IMR-90 (cell line): ENCODE results near the gene SRBD1. TPM values are rescaled to one million over a fixed set of nuclear protein-coding genes. Genes with fewer than 3 reads are reported as not detected.

Experiments
- ATAC-seq: fragments of 200-7000 bp; cut with Tn5 transposase; 2 replicates; pipeline ENCODE4 v1.9.1; 2020; ENCODE audit warnings: low read depth, mild to moderate bottlenecking, moderate library complexity
- BruUV-seq: library from RNA; stranded (reverse); fragments of 400-500 nt; replicated peaks from 2 replicates; lab custom pipeline; 2021; lab: Mats Ljungman, UMichigan
- CTCF ChIA-PET: fragments of 300-600 bp; formaldehyde crosslinking; extraction: SDS; loops from one replicate; lab custom pipeline; 2021; ENCODE audit warnings: antibody characterized with exemption; lab: Yijun Ruan, JAX
- POLR2A ChIA-PET: fragments of 300-600 bp; sonication (Branson Sonifier 250); formaldehyde crosslinking; loops from one replicate; lab custom pipeline; 2022; ENCODE audit warnings: antibody characterized with exemption; ENCODE audit not compliant: unreplicated experiment; lab: Charles Lee
- DNase-seq: peaks from one replicate; pipeline ENCODE4 v3.0.0; 2013
- H2AFZ ChIP-seq: replicated peaks from 2 replicates; pipeline ENCODE3; 2013; ENCODE audit warnings: low read length, mild to moderate bottlenecking; ENCODE audit not compliant: poor library complexity
- H2AK5ac ChIP-seq: 2 replicates; pipeline ENCODE4 v1.6.1; 2013; ENCODE audit warnings: low read depth, low read length, inconsistent platforms
- H2AK9ac ChIP-seq: replicated peaks from 2 replicates; pipeline ENCODE3; 2013; ENCODE audit warnings: mild to moderate bottlenecking, low read depth, low read length, moderate library complexity; ENCODE audit not compliant: poor library complexity
- H2BK120ac ChIP-seq: 2 replicates; pipeline ENCODE4 v1.6.1; 2013; ENCODE audit warnings: low read depth, low read length, inconsistent platforms
- H2BK15ac ChIP-seq: 3 replicates; pipeline ENCODE4 v1.6.1; 2013; ENCODE audit warnings: low read depth, low read length, inconsistent platforms
- H2BK20ac ChIP-seq: 2 replicates; pipeline ENCODE4 v1.6.1; 2013; ENCODE audit warnings: low read depth, mild to moderate bottlenecking, inconsistent platforms, low read length, moderate library complexity
- H2BK5ac ChIP-seq: 2 replicates; pipeline ENCODE4 v1.6.1; 2013; ENCODE audit warnings: mild to moderate bottlenecking, low read depth, low read length, inconsistent platforms; ENCODE audit not compliant: poor library complexity, severe bottlenecking
- H3K14ac ChIP-seq: replicated peaks from 2 replicates; pipeline ENCODE4 v1.6.1; 2013; ENCODE audit warnings: low read depth, low read length, inconsistent platforms
- H3K18ac ChIP-seq: 2 replicates; pipeline ENCODE4 v1.6.1; 2013; ENCODE audit warnings: low read depth, low read length, control low read depth
- H3K23ac ChIP-seq: 2 replicates; pipeline ENCODE4 v1.6.1; 2013; ENCODE audit warnings: low read depth, low read length, inconsistent platforms
- H3K27ac ChIP-seq: 2 replicates; pipeline ENCODE4 v1.5.1; 2013; ENCODE audit warnings: mild to moderate bottlenecking, control low read depth, low read length; ENCODE audit not compliant: insufficient read depth
- H3K27me3 ChIP-seq: 2 replicates; pipeline ENCODE4 v1.6.1; 2013; ENCODE audit warnings: low read length; ENCODE audit not compliant: control insufficient read depth, insufficient read depth
- H3K36me3 ChIP-seq: 2 replicates; pipeline ENCODE4 v1.6.1; 2013; ENCODE audit warnings: low read length, mixed read lengths; ENCODE audit not compliant: control insufficient read depth, insufficient read depth
- H3K4ac ChIP-seq: 2 replicates; pipeline ENCODE4 v1.6.1; 2013; ENCODE audit warnings: low read depth, low read length, inconsistent platforms
- H3K4me1 ChIP-seq: 2 replicates; pipeline ENCODE4 v1.6.1; 2013; ENCODE audit warnings: low read length, mixed read lengths; ENCODE audit not compliant: control insufficient read depth, insufficient read depth
- H3K4me2 ChIP-seq: 2 replicates; pipeline ENCODE4 v1.6.1; 2013; ENCODE audit warnings: low read depth, mild to moderate bottlenecking, control low read depth, low read length, moderate library complexity
- H3K4me3 ChIP-seq: 2 replicates; pipeline ENCODE4 v1.5.1; 2013; ENCODE audit warnings: low read depth, mild to moderate bottlenecking, control low read depth, low read length, moderate library complexity; ENCODE audit not compliant: insufficient read depth
- H3K56ac ChIP-seq: 2 replicates; pipeline ENCODE4 v1.6.1; 2013; ENCODE audit warnings: low read length, inconsistent platforms; ENCODE audit not compliant: insufficient read depth; ENCODE audit errors: extremely low read depth
- H3K79me1 ChIP-seq, 2 experiments: 2 replicates each; pipeline ENCODE4 v1.6.1; 2013; ENCODE audit warnings: low read length in 2 of 2, inconsistent platforms in 1 of 2, low read depth in 1 of 2
- H3K9ac ChIP-seq: 2 replicates; pipeline ENCODE4 v1.6.1; 2013; ENCODE audit warnings: low read depth, low read length, control low read depth
- H3K9me1 ChIP-seq: 2 replicates; pipeline ENCODE4 v1.6.1; 2013; ENCODE audit warnings: low read length, inconsistent platforms; ENCODE audit not compliant: insufficient read depth
- H3K9me3 ChIP-seq: 2 replicates; pipeline ENCODE4 v1.6.1; 2013; ENCODE audit warnings: low read length; ENCODE audit not compliant: control insufficient read depth, insufficient read depth
- H4K20me1 ChIP-seq: 2 replicates; pipeline ENCODE4 v1.6.1; 2013; ENCODE audit warnings: low read length, inconsistent platforms; ENCODE audit not compliant: insufficient read depth
- H4K5ac ChIP-seq: 2 replicates; pipeline ENCODE4 v1.6.1; 2013; ENCODE audit warnings: mild to moderate bottlenecking, low read depth, low read length, control low read depth
- H4K8ac ChIP-seq, 2 experiments: 2 replicates each; pipeline ENCODE4 v1.6.1; 2013; ENCODE audit warnings: low read depth in 2 of 2, low read length in 2 of 2, control low read depth in 1 of 2, inconsistent platforms in 1 of 2
- H4K91ac ChIP-seq: 2 replicates; pipeline ENCODE4 v1.6.1; 2013; ENCODE audit warnings: low read depth, low read length, inconsistent platforms; ENCODE audit not compliant: insufficient read depth
- CTCF ChIP-seq: conservative IDR thresholded peaks from 2 replicates; pipeline ENCODE4 v1.5.1; 2012; ENCODE audit warnings: mild to moderate bottlenecking, low read depth, low read length, improper control_type of control experiment
- MAFK ChIP-seq: IDR thresholded peaks from 2 replicates; pipeline ENCODE4 v1.6.1; 2012; ENCODE audit warnings: low read depth, low read length, improper control_type of control experiment
- RAD21 ChIP-seq: IDR thresholded peaks from 2 replicates; pipeline ENCODE4 v1.6.1; 2012; ENCODE audit warnings: low read length, improper control_type of control experiment
- RCOR1 ChIP-seq: IDR thresholded peaks from 2 replicates; pipeline ENCODE4 v1.6.1; 2012; ENCODE audit warnings: mild to moderate bottlenecking, low read length, improper control_type of control experiment; ENCODE audit not compliant: insufficient replicate concordance
- SMC3 ChIP-seq: fragments of 150-350 bp; IDR thresholded peaks from 2 replicates; pipeline ENCODE4 v1.6.1; 2016; ENCODE audit warnings: low read depth, mild to moderate bottlenecking, antibody characterized with exemption, low read length, moderate library complexity
- WGBS, 2 experiments: methylation state at CpG; one replicate each; pipeline versions ENCODE4 v1.1.5 to v1.1.7; 2013; ENCODE audit warnings: missing lambda C conversion rate in 2 of 2; ENCODE audit not compliant: insufficient read length in 1 of 2; ENCODE audit errors: extremely low coverage in 2 of 2; 5-methylcytosine and 5-hydroxymethylcytosine counted together
- dilution Hi-C: fragments of 300-500 bp; cut with HindIII; formaldehyde crosslinking; loops from one replicate; pipeline ENCODE4 v1.14.3; 2018; ENCODE audit warnings: low sequenced_read_pairs; ENCODE audit not compliant: unreplicated experiment
- in situ Hi-C: fragments of 300-500 bp; cut with MboI; formaldehyde crosslinking; loops from 3 replicates; pipeline ENCODE4 v1.14.3; 2019; ENCODE audit warnings: low sequenced_read_pairs, inconsistent platforms, mixed read lengths
- intact Hi-C: fragments of 100-400 bp; cut with micrococcal nuclease; formaldehyde crosslinking; loops from 2 replicates; pipeline ENCODE4 v1.10.0; 2022
- polyA plus RNA-seq, 3 experiments: library from polyadenylated mRNA; depleted of rRNA; stranded (reverse); fragments of >200 nt; gene quantifications; 2 replicates each; pipeline ENCODE4 v1.2.3, GENCODE V29; 2012; ENCODE audit warnings: low replicate concordance in 1 of 3
- total RNA-seq: library from RNA; depleted of rRNA; stranded (reverse); fragments of >200 nt; gene quantifications from 2 replicates; pipeline ENCODE4 v1.2.3, GENCODE V29; 2012

SRBD1 gene
- total and polyA plus RNA-seq, 2 of the 4 experiments (the other 2 are of a cell fraction): 3.5 to 14.7 TPM

- no peak overlapping the region for H4K8ac ChIP-seq
- H3K18ac ChIP-seq: no peak overlapping the region
- no peak overlapping the region for H2AK5ac ChIP-seq
- H4K20me1 ChIP-seq: no peaks in the 10 kb centered on the region
- 0% methylated on average over 1 of the region's 2 CpGs; no CpG with 5 or more reads in 1 of the 2 experiments for WGBS, 2 experiments
- H2BK15ac ChIP-seq: no peak overlapping the region
- H4K91ac ChIP-seq: no peak overlapping the region
- H3K36me3 ChIP-seq: no peaks in the 10 kb centered on the region
- TF ChIP-seq RAD21 (no peak), RCOR1 (no peak), SMC3 (no peak), MAFK (no peak), CTCF (no peak)
- DNase-seq: peak; percentile 7
- no peak overlapping the region for H3K9ac ChIP-seq
- intact Hi-C loops (loop anchor here (10.0 kb wide), 1 partner anchor 1022 kb away; no protein-coding TSS in a partner anchor), dilution Hi-C loops (no loop called here), in situ Hi-C loops (no loop called here)
- no peak overlapping the region for H2BK120ac ChIP-seq
- no peaks in the 10 kb centered on the region for H3K27me3 ChIP-seq
- BruUV-seq: no TSS peak
- ChIA-PET CTCF (interaction anchor here (0.9 kb wide), 1 partner anchor 515 kb away, joined by 5 read pairs; no protein-coding TSS in a partner anchor), POLR2A (no interaction called here)
- no peaks in the 10 kb centered on the region for H3K9me1 ChIP-seq
- H3K4me3 ChIP-seq: no peak overlapping the region
- no peaks in the 10 kb centered on the region; the same call in 1 of the 2 replicates for H3K4me1 ChIP-seq
- no peak overlapping the region for H3K4ac ChIP-seq
- no peak overlapping the region for H3K23ac ChIP-seq
- no peak overlapping the region for H3K56ac ChIP-seq
- no peak overlapping the region for H2BK5ac ChIP-seq
- no peak overlapping the region for H2AK9ac ChIP-seq
- no peak overlapping the region for H2AFZ ChIP-seq
- no peak overlapping the region for H2BK20ac ChIP-seq
- H3K27ac ChIP-seq: no peak overlapping the region
- no peaks in the 10 kb centered on the region for H3K79me1 ChIP-seq
- H3K14ac ChIP-seq: no peak overlapping the region
- peak; percentile 75 for ATAC-seq
- no peak overlapping the region for H4K5ac ChIP-seq
- H3K9me3 ChIP-seq: no peaks in the 10 kb centered on the region; the same call in 1 of the 2 replicates
- no peak overlapping the region for H3K4me2 ChIP-seq
These were observed 114.2 kb downstream of the SRBD1 start for GRCh38 chr2:45496869-45497268.
